BLaER1 (cell line): Measurements from ENCODE around the gene TEX2.
"Not testable (repeated sequence)": the region's sequence is repeated elsewhere in the genome, so short reads cannot be mapped to it uniquely, and the experiment has no call there.

ENCODE experiments used
- H3K27ac ChIP-seq: shearing (Covaris generic); formaldehyde crosslinking; 2 replicates; pipeline ENCODE4 v1.8.1; 2022
- H3K27me3 ChIP-seq: shearing (Covaris generic); formaldehyde crosslinking; 2 replicates; pipeline ENCODE4 v1.8.1; 2022
- H3K36me3 ChIP-seq: shearing (Covaris generic); formaldehyde crosslinking; 2 replicates; pipeline ENCODE4 v1.8.1; 2022
- H3K4me1 ChIP-seq: shearing (Covaris generic); formaldehyde crosslinking; 2 replicates; pipeline ENCODE4 v1.8.1; 2022
- H3K4me2 ChIP-seq: shearing (Covaris generic); formaldehyde crosslinking; 2 replicates; pipeline ENCODE4 v1.8.1; 2022
- H3K4me3 ChIP-seq: shearing (Covaris generic); formaldehyde crosslinking; 2 replicates; pipeline ENCODE4 v1.8.1; 2022
- H3K9ac ChIP-seq: shearing (Covaris generic); formaldehyde crosslinking; 2 replicates; pipeline ENCODE4 v1.8.1; 2022
- H3K9me3 ChIP-seq: shearing (Covaris generic); formaldehyde crosslinking; 2 replicates; pipeline ENCODE4 v1.8.1; 2022
- H4K20me1 ChIP-seq: shearing (Covaris generic); formaldehyde crosslinking; 2 replicates; pipeline ENCODE4 v1.8.1; 2022
- Cebpa-rat ChIP-seq: shearing (Covaris generic); IDR thresholded peaks from 2 replicates; pipeline ENCODE4 v1.8.1; 2022

Gene TEX2

DNA sequence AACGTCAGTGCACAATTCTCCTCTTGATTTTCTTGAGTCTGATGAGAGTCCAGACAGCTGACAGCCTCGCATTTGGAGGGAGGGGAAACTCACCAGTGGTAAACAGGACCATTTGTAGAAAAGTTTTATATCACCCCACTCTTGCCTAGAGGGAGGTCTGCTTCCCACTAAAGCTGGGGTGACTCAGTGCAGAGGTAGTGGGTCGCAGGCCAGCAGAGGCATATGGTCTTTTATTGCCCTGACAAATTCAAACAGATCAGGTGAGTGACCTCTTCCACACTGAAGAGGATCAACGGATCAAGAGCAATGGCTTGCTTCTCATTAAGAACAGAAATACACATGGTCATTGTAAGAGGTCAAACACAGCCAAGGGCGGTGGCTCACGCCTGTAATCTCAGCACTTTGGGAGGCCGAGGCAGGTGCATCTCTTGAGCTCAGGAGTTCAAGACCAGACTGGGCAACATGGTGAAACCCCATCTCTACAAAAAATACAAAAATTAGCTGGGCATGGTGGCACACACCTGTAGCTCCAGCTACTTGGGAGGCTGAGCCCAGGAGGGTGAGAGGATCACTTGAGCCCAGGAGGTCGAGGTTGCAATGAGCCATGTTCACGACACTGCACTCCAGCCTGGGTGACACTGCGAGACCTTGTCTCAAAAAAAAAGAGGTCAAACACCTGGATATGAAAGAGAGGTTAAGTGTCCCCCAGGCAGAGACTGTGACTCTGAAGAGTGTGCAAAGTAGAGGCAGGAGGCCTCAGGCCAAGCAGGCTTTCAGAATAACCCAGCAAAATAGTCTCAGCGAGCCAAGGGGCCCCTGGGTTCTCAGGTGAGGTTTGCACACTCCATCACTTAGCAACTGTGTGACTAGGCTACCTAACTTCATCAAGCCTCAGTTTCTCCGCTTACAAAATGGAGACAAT lies 76.6 kb downstream of the TEX2 start:
- Histone ChIP-seq H3K4me1 (peaks cover 7% of the 10 kb centered on the region), H3K9ac (no peak overlapping the region), H3K4me3 (no peak overlapping the region), H3K27ac (no peak overlapping the region), H3K9me3 (no peaks in the 10 kb centered on the region), H3K27me3 (no peaks in the 10 kb centered on the region), H4K20me1 (no peaks in the 10 kb centered on the region), H3K4me2 (no peak overlapping the region), H3K36me3 (peaks cover 31% of the 10 kb centered on the region)
- no peak for TF ChIP-seq Cebpa-rat

- not testable (repeated sequence) for H3K4me1 ChIP-seq, H4K20me1 ChIP-seq, H3K9me3 ChIP-seq, H3K4me3 ChIP-seq, H3K4me2 ChIP-seq, H3K9ac ChIP-seq, H3K27me3 ChIP-seq, H3K27ac ChIP-seq
- peaks cover 23% of the 10 kb centered on the region for H3K36me3 ChIP-seq
Measured at GRCh38 chr17:64185557-64185956, 77.5 kb downstream of the TEX2 start.

DNA sequence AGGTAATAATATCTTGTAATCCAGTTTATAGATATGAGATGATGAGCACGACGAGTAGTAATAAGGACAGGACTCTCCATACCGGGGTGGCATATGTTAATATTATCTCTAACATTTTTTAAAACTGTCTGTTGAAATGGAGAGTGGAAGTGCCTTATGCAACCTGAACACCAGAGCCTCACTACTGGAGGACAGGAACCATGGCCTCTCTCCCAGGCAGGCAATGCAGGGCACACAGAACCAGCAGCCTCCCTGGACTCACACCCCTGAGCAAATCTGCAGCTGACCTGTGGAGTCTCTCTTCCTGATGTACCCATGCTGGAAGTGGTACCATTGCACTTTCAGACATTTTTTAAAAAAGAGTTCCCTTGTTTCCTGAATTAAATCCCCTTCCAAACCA lies 78.0 kb downstream of the TEX2 start:
- H3K4me2 ChIP-seq: no peak overlapping the region
- H3K36me3 ChIP-seq: peaks cover 21% of the 10 kb centered on the region
- H3K27ac ChIP-seq: no peak overlapping the region
- no peaks in the 10 kb centered on the region for H3K27me3 ChIP-seq
- no peak overlapping the region for H3K9ac ChIP-seq
- no peaks in the 10 kb centered on the region for H4K20me1 ChIP-seq
- H3K4me3 ChIP-seq: no peak overlapping the region
- H3K9me3 ChIP-seq: no peaks in the 10 kb centered on the region
- H3K4me1 ChIP-seq: peaks cover 7% of the 10 kb centered on the region
- TF ChIP-seq Cebpa-rat: no peak

DNA sequence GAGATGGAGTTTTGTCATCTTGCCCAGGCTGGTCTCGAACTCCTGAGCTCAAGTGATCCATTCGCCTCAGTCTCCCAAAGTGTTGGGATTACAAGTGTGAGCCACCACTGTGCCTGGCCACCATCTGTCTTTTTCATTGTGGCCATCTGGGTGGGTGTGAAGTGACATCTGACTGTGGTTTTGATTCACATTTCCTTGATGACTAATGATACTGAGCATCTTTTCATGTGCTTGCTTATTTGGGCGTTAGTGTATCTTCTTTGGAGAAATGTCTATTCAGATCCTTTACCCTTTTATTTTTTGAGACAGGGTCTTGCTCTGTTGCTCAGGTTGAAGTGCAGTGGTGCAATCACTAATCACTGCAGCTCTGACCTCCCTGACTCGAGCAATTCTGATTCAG lies 79.2 kb downstream of the TEX2 start:
- TF ChIP-seq Cebpa-rat: no peak
- Histone ChIP-seq H3K27me3 (no peaks in the 10 kb centered on the region), H3K36me3 (peaks cover 23% of the 10 kb centered on the region), H3K4me2 (peak overlapping the region; percentile 24; the same call in 1 of the 2 replicates), H3K4me1 (peaks cover 7% of the 10 kb centered on the region), H3K27ac (no peak overlapping the region), H3K9ac (no peak overlapping the region), H3K4me3 (no peak overlapping the region), H3K9me3 (no peaks in the 10 kb centered on the region), H4K20me1 (no peaks in the 10 kb centered on the region)

- Histone ChIP-seq H3K27ac (no peak overlapping the region), H3K9ac (no peak overlapping the region), H3K27me3 (no peaks in the 10 kb centered on the region), H3K36me3 (peaks cover 28% of the 10 kb centered on the region), H3K4me1 (peaks cover 7% of the 10 kb centered on the region), H3K9me3 (no peaks in the 10 kb centered on the region), H3K4me2 (no peak overlapping the region), H4K20me1 (no peaks in the 10 kb centered on the region), H3K4me3 (no peak overlapping the region)
- no peak for TF ChIP-seq Cebpa-rat
Measured at GRCh38 chr17:64182325-64183012, 80.6 kb downstream of the TEX2 start.

DNA sequence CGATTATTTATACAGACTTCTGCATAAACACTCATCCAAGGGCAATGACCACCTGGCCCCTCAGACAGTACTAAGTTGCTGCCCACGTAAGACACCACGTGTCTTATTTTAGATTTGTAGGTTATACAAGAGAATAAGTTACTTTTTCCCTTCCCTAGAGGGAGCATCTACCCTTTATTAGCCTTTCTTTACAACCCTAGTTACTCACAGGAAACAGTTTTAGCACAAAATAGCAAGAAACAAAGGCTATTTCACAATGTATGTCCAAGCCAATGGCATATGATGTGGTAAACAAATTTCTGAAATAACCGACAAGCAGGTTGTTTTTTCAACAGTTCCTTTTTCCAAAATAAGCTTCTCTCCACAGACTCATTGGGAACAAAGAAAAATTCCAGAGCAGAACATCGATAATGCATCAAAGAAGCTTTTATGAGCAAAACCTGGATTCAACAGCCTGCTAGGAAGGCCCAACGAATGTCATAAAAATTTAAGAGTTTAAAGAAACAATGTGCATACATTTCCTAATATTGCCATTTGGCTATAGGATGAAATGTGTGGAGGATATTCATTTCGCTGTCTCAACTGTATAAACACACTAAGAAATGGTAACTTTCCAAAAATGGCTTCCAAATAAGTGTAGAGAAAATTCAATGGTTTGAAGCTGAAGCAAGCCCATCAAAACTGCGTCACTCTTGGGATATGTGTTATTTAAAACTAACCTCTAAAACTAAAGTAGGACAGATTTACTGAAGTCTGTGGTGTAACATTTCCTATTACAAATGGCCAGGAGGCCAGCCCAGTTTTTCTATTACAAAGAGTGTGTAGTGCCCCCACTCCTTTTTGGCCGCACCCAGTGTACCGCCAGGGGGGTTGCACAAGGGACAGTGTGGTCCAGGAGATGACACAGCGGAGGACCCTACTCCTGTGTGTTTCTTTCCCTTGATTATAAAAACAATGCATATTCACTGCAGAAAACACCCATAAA lies 82.7 kb downstream of the TEX2 start:
- peaks cover 33% of the 10 kb centered on the region for H3K36me3 ChIP-seq
- no peak overlapping the region for H3K27ac ChIP-seq

GRCh38 chr17:64179024-64179423 lies 84.0 kb downstream of the TEX2 start:
- H3K4me1 ChIP-seq, H3K9me3 ChIP-seq, H3K4me3 ChIP-seq, H3K4me2 ChIP-seq, H3K27ac ChIP-seq, H3K27me3 ChIP-seq, H4K20me1 ChIP-seq, H3K9ac ChIP-seq: not testable (repeated sequence)
- peaks cover 44% of the 10 kb centered on the region for H3K36me3 ChIP-seq

More for the DNA sequence above, 82.7 kb downstream of the TEX2 start:
- TF ChIP-seq Cebpa-rat: no peak
- Histone ChIP-seq H4K20me1 (no peaks in the 10 kb centered on the region), H3K27me3 (no peaks in the 10 kb centered on the region), H3K4me1 (peaks cover 7% of the 10 kb centered on the region), H3K4me2 (no peak overlapping the region), H3K9me3 (no peaks in the 10 kb centered on the region), H3K4me3 (no peak overlapping the region), H3K9ac (no peak overlapping the region)

- Histone ChIP-seq H4K20me1 (no peaks in the 10 kb centered on the region), H3K9ac (no peak overlapping the region), H3K4me1 (no peaks in the 10 kb centered on the region), H3K9me3 (no peaks in the 10 kb centered on the region), H3K27ac (no peak overlapping the region), H3K4me2 (no peak overlapping the region), H3K4me3 (no peak overlapping the region), H3K27me3 (no peaks in the 10 kb centered on the region), H3K36me3 (peaks cover 47% of the 10 kb centered on the region)
- no peak for TF ChIP-seq Cebpa-rat
Measured at GRCh38 chr17:64178011-64178825, 84.8 kb downstream of the TEX2 start.
